MM.1S (cell line): ENCODE results near the gene WEE2.

Source experiments
- DNase-seq: peaks from one replicate; pipeline ENCODE4 v3.0.0-alpha.2; 2015
- H2AFZ ChIP-seq: fragments of 300-600 bp; sonication (generic); 2 replicates; pipeline ENCODE4 v1.6.0; 2016; ENCODE audit warnings: antibody characterized with exemption, low read length
- H3F3A ChIP-seq: fragments of 300-600 bp; sonication (generic); 2 replicates; pipeline ENCODE4 v1.6.1; 2016; ENCODE audit warnings: mild to moderate bottlenecking, antibody characterized with exemption, low read length, moderate library complexity, mixed read lengths; ENCODE audit not compliant: insufficient read depth
- H3K27ac ChIP-seq: fragments of 300-600 bp; sonication (generic); 2 replicates; pipeline ENCODE4 v1.5.1; 2016; ENCODE audit warnings: mild to moderate bottlenecking, low read length
- H3K27me3 ChIP-seq: fragments of 300-600 bp; sonication (generic); replicated peaks from 2 replicates; pipeline ENCODE4 v1.6.0; 2016; ENCODE audit warnings: low read length; ENCODE audit not compliant: insufficient read depth
- H3K36me3 ChIP-seq: fragments of 300-600 bp; sonication (generic); replicated peaks from 2 replicates; pipeline ENCODE4 v1.6.1; 2016; ENCODE audit warnings: mild to moderate bottlenecking, low read length, mixed read lengths; ENCODE audit not compliant: insufficient read depth
- H3K4me1 ChIP-seq: fragments of 300-600 bp; sonication (generic); 2 replicates; pipeline ENCODE4 v1.6.1; 2016; ENCODE audit warnings: low read length, mixed read lengths
- H3K4me2 ChIP-seq: fragments of 300-600 bp; sonication (generic); 2 replicates; pipeline ENCODE4 v1.6.0; 2016; ENCODE audit warnings: low read depth, low read length
- H3K4me3 ChIP-seq: fragments of 300-600 bp; sonication (generic); 2 replicates; pipeline ENCODE4 v1.5.1; 2016; ENCODE audit warnings: low read length, mixed read lengths
- H3K79me2 ChIP-seq: fragments of 300-600 bp; sonication (generic); 2 replicates; pipeline ENCODE4 v1.6.1; 2016; ENCODE audit warnings: mixed run types, low read length, mixed read lengths
- H3K9ac ChIP-seq: fragments of 300-600 bp; sonication (generic); 2 replicates; pipeline ENCODE4 v1.6.1; 2016; ENCODE audit warnings: low read length, mixed read lengths
- H3K9me2 ChIP-seq: fragments of 300-600 bp; sonication (generic); replicated peaks from 2 replicates; pipeline ENCODE4 v1.6.1; 2016; ENCODE audit warnings: mild to moderate bottlenecking, low read length, mixed read lengths; ENCODE audit not compliant: insufficient read depth
- H3K9me3 ChIP-seq: fragments of 300-600 bp; sonication (generic); replicated peaks from 2 replicates; pipeline ENCODE4 v1.6.1; 2016; ENCODE audit warnings: mild to moderate bottlenecking, low read length, mixed read lengths; ENCODE audit not compliant: insufficient read depth
- H4K20me1 ChIP-seq: fragments of 300-600 bp; sonication (generic); 2 replicates; pipeline ENCODE4 v1.6.1; 2016; ENCODE audit warnings: mild to moderate bottlenecking, low read length, moderate library complexity, mixed read lengths; ENCODE audit not compliant: insufficient read depth
- CTCF ChIP-seq: fragments of 300-600 bp; sonication (generic); IDR thresholded peaks from 2 replicates; pipeline ENCODE4 v1.5.1; 2016; ENCODE audit warnings: antibody characterized with exemption, low read length, mixed read lengths
- EZH2 ChIP-seq: fragments of 300-600 bp; sonication (generic); optimal IDR thresholded peaks from 2 replicates; pipeline ENCODE3; 2017; ENCODE audit warnings: low read depth, mild to moderate bottlenecking, antibody characterized with exemption, low read length, mixed read lengths
- EZH2phosphoT487 ChIP-seq: fragments of 300-600 bp; sonication (generic); IDR thresholded peaks from 2 replicates; pipeline ENCODE4 v1.6.1; 2018; ENCODE audit warnings: antibody characterized with exemption, low read length

The WEE2 gene

GRCh38 chr7:141695803-141696289 lies 12.3 kb upstream of the WEE2 start:
- Histone ChIP-seq H3K4me1 (0 out of 2 replicates have a peak, but pooled peaks cover 3% of the 10 kb centered on the region), H3K4me2 (no peak overlapping the region), H3F3A (peaks cover 3% of the 10 kb centered on the region; the same call in 1 of the 2 replicates), H3K79me2 (0 out of 2 replicates have a peak, but pooled peaks cover 7% of the 10 kb centered on the region), H3K9me3 (no peaks in the 10 kb centered on the region), H3K36me3 (no peaks in the 10 kb centered on the region), H2AFZ (no peak overlapping the region), H4K20me1 (no peaks in the 10 kb centered on the region), H3K9me2 (no peaks in the 10 kb centered on the region), H3K9ac (no peak overlapping the region), H3K27me3 (no peaks in the 10 kb centered on the region), H3K27ac (no peak overlapping the region), H3K4me3 (no peak overlapping the region)
- no peak for DNase-seq
- TF ChIP-seq EZH2: no peak
- TF ChIP-seq CTCF: no peak
- TF ChIP-seq EZH2phosphoT487: no peak

GRCh38 chr7:141696348-141696747 lies 11.8 kb upstream of the WEE2 start:
- TF ChIP-seq CTCF (no peak), EZH2phosphoT487 (no peak), EZH2 (no peak)
- Histone ChIP-seq H3F3A (peaks cover 5% of the 10 kb centered on the region; the same call in 1 of the 2 replicates), H4K20me1 (no peaks in the 10 kb centered on the region), H3K4me1 (0 out of 2 replicates have a peak, but pooled peaks cover 3% of the 10 kb centered on the region), H3K9me2 (no peaks in the 10 kb centered on the region), H3K4me2 (no peak overlapping the region), H3K4me3 (no peak overlapping the region), H3K36me3 (no peaks in the 10 kb centered on the region), H2AFZ (no peak overlapping the region), H3K27me3 (no peaks in the 10 kb centered on the region), H3K9ac (no peak overlapping the region), H3K9me3 (no peaks in the 10 kb centered on the region), H3K79me2 (0 out of 2 replicates have a peak, but pooled peaks cover 7% of the 10 kb centered on the region), H3K27ac (no peak overlapping the region)
- DNase-seq: no peak

- no peak overlapping the region for H3K4me3 ChIP-seq
- DNase-seq: no peak
Observed at GRCh38 chr7:141697211-141697871, 10.8 kb upstream of the WEE2 start.

More at GRCh38 chr7:141697211-141697871, 10.8 kb upstream of the WEE2 start:
- no peaks in the 10 kb centered on the region for H3K27me3 ChIP-seq
- H3K4me2 ChIP-seq: no peak overlapping the region
- H3F3A ChIP-seq: peaks cover 5% of the 10 kb centered on the region; the same call in 1 of the 2 replicates
- H3K27ac ChIP-seq: no peak overlapping the region
- no peaks in the 10 kb centered on the region for H4K20me1 ChIP-seq
- no peaks in the 10 kb centered on the region for H3K9me3 ChIP-seq
- H3K79me2 ChIP-seq: 0 out of 2 replicates have a peak, but pooled peaks cover 7% of the 10 kb centered on the region
- TF ChIP-seq EZH2phosphoT487 (no peak), CTCF (no peak), EZH2 (no peak)
- no peaks in the 10 kb centered on the region for H3K36me3 ChIP-seq
- no peaks in the 10 kb centered on the region for H3K9me2 ChIP-seq
- no peak overlapping the region for H3K9ac ChIP-seq
- 0 out of 2 replicates have a peak, but pooled peaks cover 3% of the 10 kb centered on the region for H3K4me1 ChIP-seq
- H2AFZ ChIP-seq: no peak overlapping the region
